WI38 (cell line): ENCODE measurements around the gene GMDS.

Experiments used
- H3K4me3 ChIP-seq: 2 replicates; pipeline ENCODE4 v1.5.1; 2011; ENCODE audit warnings: low read depth, mild to moderate bottlenecking, control low read depth, low read length
- CTCF ChIP-seq: IDR thresholded peaks from 2 replicates; pipeline ENCODE4 v1.5.1; 2012; ENCODE audit warnings: low read depth, mild to moderate bottlenecking, control low read depth, low read length

Gene GMDS

GRCh38 chr6:1957746-1958145 lies 287.7 kb downstream of the GMDS start:
- H3K4me3 ChIP-seq: no peak overlapping the region
- no peak for TF ChIP-seq CTCF

- H3K4me3 ChIP-seq: peak overlapping the region; percentile 17; the same call in 1 of the 2 replicates
- no peak for TF ChIP-seq CTCF
These were observed 292.6 kb downstream of the GMDS start for GRCh38 chr6:1952740-1953360.

GRCh38 chr6:1950631-1951030 lies 294.8 kb downstream of the GMDS start:
- no peak overlapping the region for H3K4me3 ChIP-seq
- no peak for TF ChIP-seq CTCF

- no peak overlapping the region for H3K4me3 ChIP-seq
- no peak for TF ChIP-seq CTCF
These were observed 295.9 kb downstream of the GMDS start for GRCh38 chr6:1949538-1949937.

- H3K4me3 ChIP-seq: no peak overlapping the region
- no peak for TF ChIP-seq CTCF
These were observed 297.5 kb downstream of the GMDS start for GRCh38 chr6:1947922-1948321.

GRCh38 chr6:1946583-1946982 lies 298.8 kb downstream of the GMDS start:
- H3K4me3 ChIP-seq: no peak overlapping the region
- no peak for TF ChIP-seq CTCF

- H3K4me3 ChIP-seq: no peak overlapping the region
- no peak for TF ChIP-seq CTCF
These were observed 300.1 kb downstream of the GMDS start for GRCh38 chr6:1945235-1945832.
